Brain microvascular endothelial cell (primary cell): ENCODE measurements around the gene RHBDF2.
A peak's percentile ranks its signal among the peaks of the same experiment; 100 is the strongest.

Source experiments
- DNase-seq: peaks from one replicate; pipeline ENCODE4 v3.0.0-alpha.2; 2020
- H3K27ac ChIP-seq: fragments of 250-450 bp; sonication (Bioruptor Pico); 2 replicates; pipeline ENCODE4 v1.5.1; 2020; ENCODE audit warnings: mild to moderate bottlenecking, moderate library complexity
- H3K27me3 ChIP-seq: fragments of 250-450 bp; sonication (Bioruptor Pico); replicated peaks from 2 replicates; pipeline ENCODE4 v1.5.1; 2020; ENCODE audit warnings: mild to moderate bottlenecking
- H3K36me3 ChIP-seq: fragments of 250-450 bp; sonication (Bioruptor Pico); replicated peaks from 2 replicates; pipeline ENCODE4 v1.5.1; 2020; ENCODE audit warnings: mild to moderate bottlenecking
- H3K4me3 ChIP-seq: 2 replicates; pipeline ENCODE4 v1.5.1; 2011; ENCODE audit warnings: low read depth, mild to moderate bottlenecking, control low read depth, low read length, moderate library complexity
- CTCF ChIP-seq: IDR thresholded peaks from 2 replicates; pipeline ENCODE4 v1.5.1; 2011; ENCODE audit warnings: low read depth, mild to moderate bottlenecking, moderate library complexity, low read length, control low read depth, inconsistent platforms; ENCODE audit errors: missing control alignments
- in situ Hi-C: cut with HindIII; loops from 2 replicates; pipeline ENCODE4 v1.10.0; 2017; ENCODE audit warnings: low sequenced_read_pairs, low pct_ligation_motif_present

The RHBDF2 gene

DNA sequence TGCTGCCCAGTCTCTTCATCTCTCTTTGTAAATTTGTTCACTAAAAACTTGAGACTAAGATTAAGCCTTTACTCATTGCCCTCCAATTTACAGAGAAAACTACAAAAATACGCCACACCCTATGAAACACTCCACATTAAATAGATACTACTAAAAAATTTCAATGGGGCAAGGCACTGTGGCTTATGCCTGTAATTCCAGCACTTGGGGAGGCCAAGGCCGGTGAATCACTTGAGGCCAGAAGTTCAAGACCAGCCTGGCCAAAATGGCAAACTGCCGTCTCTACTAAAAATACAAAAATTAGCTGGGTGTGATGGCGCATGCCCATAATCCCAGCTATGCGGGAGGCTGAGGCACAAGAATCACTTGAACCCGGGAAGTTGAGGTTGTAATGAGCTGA lies 52.1 kb downstream of the RHBDF2 start:
- no peaks in the 10 kb centered on the region for H3K36me3 ChIP-seq

DNA sequence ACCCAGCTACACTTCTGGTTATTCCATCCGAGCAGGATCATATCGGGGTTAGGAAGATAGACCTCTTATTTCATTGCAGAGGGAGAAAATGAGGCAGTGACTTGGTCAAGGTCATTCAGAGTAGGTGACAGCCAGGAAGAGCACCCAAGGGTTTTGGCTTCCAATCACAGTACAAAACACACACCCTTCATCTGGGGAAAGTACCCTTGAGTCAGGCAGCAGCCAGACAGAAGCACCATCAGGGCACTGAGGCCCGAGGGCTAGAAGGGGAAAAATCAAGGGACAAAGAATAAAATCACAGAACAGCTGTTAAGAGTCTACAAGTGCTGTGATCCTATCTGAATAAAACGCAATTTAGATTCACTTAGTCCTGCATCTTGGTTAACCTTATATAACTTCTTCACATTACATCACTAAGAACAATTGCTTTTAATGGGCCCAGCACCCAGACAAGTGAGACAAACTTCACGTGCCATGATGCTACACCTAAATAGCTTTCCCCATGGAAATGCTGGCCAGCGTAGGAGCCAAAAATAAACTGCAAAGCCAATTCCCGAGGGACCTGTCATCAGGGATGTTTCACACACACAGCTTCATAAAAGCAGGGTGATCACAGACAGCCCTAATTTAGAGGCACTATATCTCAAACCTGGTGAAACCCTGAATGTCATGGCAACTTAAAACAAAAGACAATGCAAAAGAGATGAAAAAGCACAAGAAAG lies 53.1 kb downstream of the RHBDF2 start:
- H3K36me3 ChIP-seq, result no peaks in the 10 kb centered on the region
- H3K27me3 ChIP-seq, result no peaks in the 10 kb centered on the region
- no peak overlapping the region for H3K27ac ChIP-seq
- no peak overlapping the region for H3K4me3 ChIP-seq
- peak; percentile 38 for DNase-seq
- TF ChIP-seq CTCF, result no peak
- in situ Hi-C loops, result no loop called here

More for the DNA sequence above, 52.1 kb downstream of the RHBDF2 start:
- no peak for TF ChIP-seq CTCF
- in situ Hi-C loops, result no loop called here
- Histone ChIP-seq H3K27me3 (no peaks in the 10 kb centered on the region), H3K27ac (no peak overlapping the region), H3K4me3 (no peak overlapping the region)
- DNase-seq, result no peak

GRCh38 chr17:76446449-76447231 lies 54.6 kb downstream of the RHBDF2 start:
- no peak overlapping the region for H3K4me3 ChIP-seq
- no peak for TF ChIP-seq CTCF
- H3K36me3 ChIP-seq, result no peaks in the 10 kb centered on the region
- H3K27ac ChIP-seq, result peak overlapping the region; percentile 65
- peak; percentile 80 for DNase-seq
- H3K27me3 ChIP-seq, result no peaks in the 10 kb centered on the region
- in situ Hi-C loops, result no loop called here

GRCh38 chr17:76445697-76446448 lies 55.4 kb downstream of the RHBDF2 start:
- Histone ChIP-seq H3K36me3 (no peaks in the 10 kb centered on the region), H3K4me3 (no peak overlapping the region), H3K27me3 (no peaks in the 10 kb centered on the region), H3K27ac (peak overlapping the region; percentile 65)
- TF ChIP-seq CTCF, result no peak
- in situ Hi-C loops, result no loop called here
- DNase-seq, result no peak

DNA sequence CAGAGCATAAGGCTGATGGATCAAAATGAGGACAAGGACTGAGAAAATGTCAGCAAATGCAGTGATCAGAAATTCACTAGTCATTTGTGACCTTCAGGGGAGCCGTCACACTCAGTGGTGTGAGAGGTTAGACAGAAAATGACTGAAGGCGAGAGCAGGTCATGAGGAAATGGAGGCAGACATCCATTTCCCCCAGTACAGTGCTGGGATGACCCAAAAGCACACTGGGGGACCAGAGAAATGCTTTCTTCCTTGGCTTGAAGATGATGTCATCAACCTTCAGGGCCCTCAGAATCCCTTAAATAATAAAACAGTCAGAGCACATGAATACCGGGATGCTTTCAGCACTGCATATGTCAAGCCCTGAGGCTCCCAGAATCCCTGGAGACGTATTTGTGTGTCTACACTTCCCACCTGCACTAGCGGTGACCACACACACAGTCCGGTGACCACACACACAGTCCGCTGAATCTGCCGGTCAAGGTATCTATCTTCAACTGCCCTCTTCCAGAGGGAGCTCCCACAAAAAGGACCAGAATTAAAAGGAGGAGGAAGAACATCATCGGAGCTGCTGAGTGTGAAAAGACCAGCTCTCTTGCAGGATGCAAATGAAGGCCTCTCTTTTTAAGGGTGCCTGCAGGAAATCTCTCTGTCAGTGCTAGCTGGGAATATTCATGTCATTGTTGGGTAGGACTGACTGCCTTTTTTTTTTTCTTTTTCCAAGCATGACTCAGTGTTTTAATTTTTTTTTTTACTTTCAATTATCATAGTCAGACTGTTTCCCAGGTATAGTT lies 56.5 kb downstream of the RHBDF2 start:
- Histone ChIP-seq H3K27ac (peak overlapping the region; percentile 65), H3K4me3 (no peak overlapping the region), H3K27me3 (no peaks in the 10 kb centered on the region), H3K36me3 (no peaks in the 10 kb centered on the region)
- TF ChIP-seq CTCF, result no peak
- in situ Hi-C loops, result no loop called here
- DNase-seq, result peak; percentile 40
